HL-60/S4 (cell line): ENCODE measurements around the gene QPCT.

ENCODE experiments used
- in situ Hi-C: fragments of 300-500 bp; cut with MboI; formaldehyde crosslinking; loops from 2 replicates; pipeline ENCODE4 v1.14.3; 2022; ENCODE audit warnings: low sequenced_read_pairs

The QPCT gene

GRCh38 chr2:37389989-37390765 is 45.7 kb downstream of the QPCT start:
- in situ Hi-C loops, result loop anchor here (10.0 kb wide), 2 partner anchors 495 to 875 kb away; no protein-coding TSS in a partner anchor

- in situ Hi-C loops, result loop anchor here (10.0 kb wide), 2 partner anchors 494 to 874 kb away; no protein-coding TSS in a partner anchor
Measured at GRCh38 chr2:37390777-37391176, 46.3 kb downstream of the QPCT start.

- in situ Hi-C loops, result loop anchor here (10.0 kb wide), 2 partner anchors 493 to 873 kb away; no protein-coding TSS in a partner anchor
Measured at GRCh38 chr2:37391711-37392110, 47.3 kb downstream of the QPCT start.

- in situ Hi-C loops, result loop anchor here (10.0 kb wide), 2 partner anchors 492 to 872 kb away; no protein-coding TSS in a partner anchor
Measured at GRCh38 chr2:37392428-37392827, 48.0 kb downstream of the QPCT start.

GRCh38 chr2:37394263-37394662 is 49.8 kb downstream of the QPCT start:
- in situ Hi-C loops, result loop anchor here (10.0 kb wide), 2 partner anchors 491 to 871 kb away; no protein-coding TSS in a partner anchor

- in situ Hi-C loops, result loop anchor here (10.0 kb wide), 2 partner anchors 490 to 870 kb away; no protein-coding TSS in a partner anchor
Measured at GRCh38 chr2:37394796-37395555, 50.5 kb downstream of the QPCT start.

GRCh38 chr2:37396890-37397565 is 52.6 kb downstream of the QPCT start:
- in situ Hi-C loops, result loop anchor here (10.0 kb wide), 2 partner anchors 488 to 868 kb away; no protein-coding TSS in a partner anchor

- in situ Hi-C loops, result loop anchor here (10.0 kb wide), 2 partner anchors 486 to 866 kb away; no protein-coding TSS in a partner anchor
Measured at GRCh38 chr2:37398990-37399389, 54.6 kb downstream of the QPCT start.

- in situ Hi-C loops, result loop anchor here (25.0 kb wide), 1 partner anchor 262 kb away; the partner anchor contains the start of gene CDC42EP3
Measured at GRCh38 chr2:37400041-37400440, 55.6 kb downstream of the QPCT start.

- in situ Hi-C loops, result loop anchor here (25.0 kb wide), 1 partner anchor 260 kb away; the partner anchor contains the start of gene CDC42EP3
Measured at GRCh38 chr2:37402636-37403035, 58.2 kb downstream of the QPCT start.

GRCh38 chr2:37405781-37406180 is 61.4 kb downstream of the QPCT start:
- in situ Hi-C loops, result loop anchor here (25.0 kb wide), 1 partner anchor 257 kb away; the partner anchor contains the start of gene CDC42EP3

- in situ Hi-C loops, result loop anchor here (5.0 to 25.0 kb wide), 2 partner anchors 250 to 420 kb away; partner anchors contain the start of gene CDC42EP3
Measured at GRCh38 chr2:37412231-37412630, 67.8 kb downstream of the QPCT start.

- in situ Hi-C loops, result loop anchor here (5.0 to 25.0 kb wide), 2 partner anchors 248 to 418 kb away; partner anchors contain the start of gene CDC42EP3
Measured at GRCh38 chr2:37413911-37414469, 69.6 kb downstream of the QPCT start.

- in situ Hi-C loops, result loop anchor here (5.0 to 25.0 kb wide), 2 partner anchors 248 to 418 kb away; partner anchors contain the start of gene CDC42EP3
Measured at GRCh38 chr2:37414470-37414949, 70.1 kb downstream of the QPCT start.

- in situ Hi-C loops, result loop anchor here (25.0 kb wide), 1 partner anchor 247 kb away; the partner anchor contains the start of gene CDC42EP3
Measured at GRCh38 chr2:37415128-37415820, 70.8 kb downstream of the QPCT start.

GRCh38 chr2:37417321-37417720 is 72.9 kb downstream of the QPCT start:
- in situ Hi-C loops, result loop anchor here (25.0 kb wide), 1 partner anchor 245 kb away; the partner anchor contains the start of gene CDC42EP3

- in situ Hi-C loops, result loop anchor here (25.0 kb wide), 1 partner anchor 243 kb away; the partner anchor contains the start of gene CDC42EP3
Measured at GRCh38 chr2:37418956-37419355, 74.5 kb downstream of the QPCT start.

- in situ Hi-C loops, result loop anchor here (25.0 kb wide), 1 partner anchor 241 kb away; the partner anchor contains the start of gene CDC42EP3
Measured at GRCh38 chr2:37421686-37422085, 77.3 kb downstream of the QPCT start.

- in situ Hi-C loops, result loop anchor here (25.0 kb wide), 1 partner anchor 239 kb away; the partner anchor contains the start of gene CDC42EP3
Measured at GRCh38 chr2:37422816-37423215, 78.4 kb downstream of the QPCT start.
